HepG2 (cell line): ENCODE data around the gene EPB41L2.
"Not testable (repeated sequence)": the region's sequence is repeated elsewhere in the genome, so short reads cannot be mapped to it uniquely, and the experiment has no call there.

Experiments used
- CBFB ChIP-seq: sonication (generic); formaldehyde crosslinking; IDR thresholded peaks from 2 replicates; pipeline ENCODE4 v1.4.0; 2020; ENCODE audit warnings: missing genetic modification reagents
- GABPA ChIP-seq, 2 experiments: IDR thresholded peaks; 2 replicates each; pipeline ENCODE4 v1.6.1; 2011 to 2016; ENCODE audit warnings: low read depth in 2 of 2, low read length in 1 of 2, missing biosample characterization in 1 of 2, missing genetic modification characterization in 1 of 2
- ISL2 ChIP-seq: sonication (generic); formaldehyde crosslinking; IDR thresholded peaks from 2 replicates; pipeline ENCODE4 v1.5.0; 2020; ENCODE audit warnings: missing genetic modification reagents
- MTF1 ChIP-seq: sonication (generic); formaldehyde crosslinking; IDR thresholded peaks from 2 replicates; pipeline ENCODE4 v1.5.0; 2020; ENCODE audit warnings: missing genetic modification reagents
- RAD51 ChIP-seq: fragments of 450-650 bp; IDR thresholded peaks from 2 replicates; pipeline ENCODE4 v1.6.1; 2016; ENCODE audit warnings: borderline replicate concordance
- SRF ChIP-seq: IDR thresholded peaks from 2 replicates; pipeline ENCODE4 v1.6.1; 2011; ENCODE audit warnings: mild to moderate bottlenecking, low read depth, low read length, moderate library complexity
- TARDBP ChIP-seq: sonication (generic); formaldehyde crosslinking; IDR thresholded peaks from 2 replicates; pipeline ENCODE4 v1.8.0; 2022; ENCODE audit warnings: mild to moderate bottlenecking, missing genetic modification reagents
- ZZZ3 ChIP-seq: sonication (generic); formaldehyde crosslinking; IDR thresholded peaks from 2 replicates; pipeline ENCODE4 v1.4.0; 2020; ENCODE audit warnings: missing genetic modification reagents, mild to moderate bottlenecking, borderline replicate concordance
- TF ChIP-seq, protein P1 (sequence below), 2 experiments: sonication (generic) in 1 of 2; formaldehyde crosslinking in 1 of 2; IDR thresholded peaks; 2 replicates each; pipeline versions ENCODE4 v1.4.0 to v1.6.1; 2018 to 2020; ENCODE audit warnings: missing genetic modification reagents in 2 of 2, borderline replicate concordance in 1 of 2, low read depth in 1 of 2, mild to moderate bottlenecking in 1 of 2, missing biosample characterization in 1 of 2
- TF ChIP-seq, protein P2 (sequence below): sonication (generic); formaldehyde crosslinking; IDR thresholded peaks from 2 replicates; pipeline ENCODE4 v1.4.0; 2020; ENCODE audit warnings: missing genetic modification reagents, mild to moderate bottlenecking, borderline replicate concordance
- TF ChIP-seq, protein P3 (sequence below): sonication (generic); formaldehyde crosslinking; IDR thresholded peaks from 2 replicates; pipeline ENCODE4 v1.5.0; 2020; ENCODE audit warnings: mild to moderate bottlenecking, missing genetic modification reagents, moderate library complexity

DNA sequence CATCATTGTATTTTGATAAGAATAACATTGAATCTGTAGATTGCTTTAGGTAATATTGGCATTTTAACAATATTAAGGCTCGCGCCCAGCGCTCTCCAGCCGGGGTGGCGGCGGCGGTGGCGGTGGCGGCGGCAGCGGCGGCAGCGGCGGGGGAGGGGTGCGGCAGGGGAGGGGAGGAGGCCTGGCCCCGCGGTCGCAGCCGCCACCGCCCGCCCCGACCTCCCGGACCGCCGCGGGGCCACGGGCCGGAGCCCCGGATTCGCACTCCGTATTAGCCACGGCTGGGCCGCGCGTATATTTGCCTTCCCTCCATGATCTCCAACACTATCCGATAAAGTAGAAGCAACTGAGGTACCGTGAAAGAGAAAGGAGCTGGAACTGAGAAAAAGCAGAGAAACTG lies 261.7 kb downstream of the EPB41L2 start:
- not testable (repeated sequence) for TF ChIP-seq ZZZ3 (CRISPR knock-in tag); TARDBP (CRISPR knock-in tag); MTF1 (CRISPR knock-in tag); SRF; CBFB (CRISPR knock-in tag); ISL2; GABPA (IDR thresholded peaks at IDR 0.05; ENCODE audit: low read depth, low read length); GABPA (CRISPR knock-in tag; IDR thresholded peaks at IDR 0.05; ENCODE audit: low read depth); RAD51
- TF ChIP-seq, protein P1, sequence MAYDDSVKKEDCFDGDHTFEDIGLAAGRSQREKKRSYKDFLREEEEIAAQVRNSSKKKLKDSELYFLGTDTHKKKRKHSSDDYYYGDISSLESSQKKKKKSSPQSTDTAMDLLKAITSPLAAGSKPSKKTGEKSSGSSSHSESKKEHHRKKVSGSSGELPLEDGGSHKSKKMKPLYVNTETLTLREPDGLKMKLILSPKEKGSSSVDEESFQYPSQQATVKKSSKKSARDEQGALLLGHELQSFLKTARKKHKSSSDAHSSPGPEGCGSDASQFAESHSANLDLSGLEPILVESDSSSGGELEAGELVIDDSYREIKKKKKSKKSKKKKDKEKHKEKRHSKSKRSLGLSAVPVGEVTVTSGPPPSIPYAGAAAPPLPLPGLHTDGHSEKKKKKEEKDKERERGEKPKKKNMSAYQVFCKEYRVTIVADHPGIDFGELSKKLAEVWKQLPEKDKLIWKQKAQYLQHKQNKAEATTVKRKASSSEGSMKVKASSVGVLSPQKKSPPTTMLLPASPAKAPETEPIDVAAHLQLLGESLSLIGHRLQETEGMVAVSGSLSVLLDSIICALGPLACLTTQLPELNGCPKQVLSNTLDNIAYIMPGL (CRISPR knock-in tag; IDR thresholded peaks at IDR 0.05; ENCODE audit: borderline replicate concordance in 1 of 2, low read depth in 1 of 2): not testable (repeated sequence)
- TF ChIP-seq, protein P2, sequence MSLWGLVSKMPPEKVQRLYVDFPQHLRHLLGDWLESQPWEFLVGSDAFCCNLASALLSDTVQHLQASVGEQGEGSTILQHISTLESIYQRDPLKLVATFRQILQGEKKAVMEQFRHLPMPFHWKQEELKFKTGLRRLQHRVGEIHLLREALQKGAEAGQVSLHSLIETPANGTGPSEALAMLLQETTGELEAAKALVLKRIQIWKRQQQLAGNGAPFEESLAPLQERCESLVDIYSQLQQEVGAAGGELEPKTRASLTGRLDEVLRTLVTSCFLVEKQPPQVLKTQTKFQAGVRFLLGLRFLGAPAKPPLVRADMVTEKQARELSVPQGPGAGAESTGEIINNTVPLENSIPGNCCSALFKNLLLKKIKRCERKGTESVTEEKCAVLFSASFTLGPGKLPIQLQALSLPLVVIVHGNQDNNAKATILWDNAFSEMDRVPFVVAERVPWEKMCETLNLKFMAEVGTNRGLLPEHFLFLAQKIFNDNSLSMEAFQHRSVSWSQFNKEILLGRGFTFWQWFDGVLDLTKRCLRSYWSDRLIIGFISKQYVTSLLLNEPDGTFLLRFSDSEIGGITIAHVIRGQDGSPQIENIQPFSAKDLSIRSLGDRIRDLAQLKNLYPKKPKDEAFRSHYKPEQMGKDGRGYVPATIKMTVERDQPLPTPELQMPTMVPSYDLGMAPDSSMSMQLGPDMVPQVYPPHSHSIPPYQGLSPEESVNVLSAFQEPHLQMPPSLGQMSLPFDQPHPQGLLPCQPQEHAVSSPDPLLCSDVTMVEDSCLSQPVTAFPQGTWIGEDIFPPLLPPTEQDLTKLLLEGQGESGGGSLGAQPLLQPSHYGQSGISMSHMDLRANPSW: not testable (repeated sequence)
- TF ChIP-seq, protein P3, sequence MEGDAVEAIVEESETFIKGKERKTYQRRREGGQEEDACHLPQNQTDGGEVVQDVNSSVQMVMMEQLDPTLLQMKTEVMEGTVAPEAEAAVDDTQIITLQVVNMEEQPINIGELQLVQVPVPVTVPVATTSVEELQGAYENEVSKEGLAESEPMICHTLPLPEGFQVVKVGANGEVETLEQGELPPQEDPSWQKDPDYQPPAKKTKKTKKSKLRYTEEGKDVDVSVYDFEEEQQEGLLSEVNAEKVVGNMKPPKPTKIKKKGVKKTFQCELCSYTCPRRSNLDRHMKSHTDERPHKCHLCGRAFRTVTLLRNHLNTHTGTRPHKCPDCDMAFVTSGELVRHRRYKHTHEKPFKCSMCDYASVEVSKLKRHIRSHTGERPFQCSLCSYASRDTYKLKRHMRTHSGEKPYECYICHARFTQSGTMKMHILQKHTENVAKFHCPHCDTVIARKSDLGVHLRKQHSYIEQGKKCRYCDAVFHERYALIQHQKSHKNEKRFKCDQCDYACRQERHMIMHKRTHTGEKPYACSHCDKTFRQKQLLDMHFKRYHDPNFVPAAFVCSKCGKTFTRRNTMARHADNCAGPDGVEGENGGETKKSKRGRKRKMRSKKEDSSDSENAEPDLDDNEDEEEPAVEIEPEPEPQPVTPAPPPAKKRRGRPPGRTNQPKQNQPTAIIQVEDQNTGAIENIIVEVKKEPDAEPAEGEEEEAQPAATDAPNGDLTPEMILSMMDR (CRISPR knock-in tag): not testable (repeated sequence)
